ENCODE measurements around the gene OAS2. TPM values are rescaled to one million over a fixed set of nuclear protein-coding genes. Genes with fewer than 3 reads are reported as not detected.
"Not testable (repeated sequence)": the region's sequence is repeated elsewhere in the genome, so short reads cannot be mapped to it uniquely, and the experiment has no call there.

The OAS2 gene
- total RNA-seq, 2 donors from 2014 or later, result 12.5 to 17.7 TPM

DNA sequence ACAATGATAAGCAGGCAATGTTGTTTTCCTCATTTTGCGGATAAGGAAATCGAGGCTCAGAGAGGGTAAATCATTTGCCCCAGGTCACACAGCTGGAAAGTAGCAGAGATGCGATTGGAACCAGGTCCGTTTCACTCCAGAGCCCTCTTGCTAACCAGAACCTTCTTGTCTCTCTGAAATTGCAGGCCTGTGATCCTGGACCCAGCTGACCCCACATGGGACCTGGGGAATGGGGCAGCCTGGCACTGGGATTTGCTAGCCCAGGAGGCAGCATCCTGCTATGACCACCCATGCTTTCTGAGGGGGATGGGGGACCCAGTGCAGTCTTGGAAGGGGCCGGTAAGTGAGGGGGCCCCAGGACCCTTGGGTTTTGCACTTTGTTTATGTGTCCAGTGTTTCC lies 30.6 kb upstream of the OAS2 start:
- intact Hi-C loops (cut with DNase I), result no loop called here
- no peak for DNase-seq (ENCODE audit: low spot score)

DNA sequence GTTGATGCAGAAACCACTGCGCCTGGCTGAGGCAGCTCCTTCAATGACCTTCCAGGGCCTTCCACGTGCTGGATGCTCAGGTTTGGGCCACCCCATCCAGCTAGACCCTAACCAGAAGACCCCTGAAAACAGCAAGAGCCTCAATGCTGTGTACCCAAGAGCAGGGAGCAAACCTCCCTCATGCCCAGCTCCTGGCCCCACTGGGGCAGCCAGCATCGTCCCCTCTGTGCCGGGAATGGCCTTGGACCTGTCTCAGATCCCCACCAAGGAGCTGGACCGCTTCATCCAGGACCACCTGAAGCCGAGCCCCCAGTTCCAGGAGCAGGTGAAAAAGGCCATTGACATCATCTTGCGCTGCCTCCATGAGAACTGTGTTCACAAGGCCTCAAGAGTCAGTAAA lies 29.5 kb upstream of the OAS2 start:
- intact Hi-C loops (cut with DNase I), result no loop called here
- no peak for DNase-seq (ENCODE audit: low spot score)

DNA sequence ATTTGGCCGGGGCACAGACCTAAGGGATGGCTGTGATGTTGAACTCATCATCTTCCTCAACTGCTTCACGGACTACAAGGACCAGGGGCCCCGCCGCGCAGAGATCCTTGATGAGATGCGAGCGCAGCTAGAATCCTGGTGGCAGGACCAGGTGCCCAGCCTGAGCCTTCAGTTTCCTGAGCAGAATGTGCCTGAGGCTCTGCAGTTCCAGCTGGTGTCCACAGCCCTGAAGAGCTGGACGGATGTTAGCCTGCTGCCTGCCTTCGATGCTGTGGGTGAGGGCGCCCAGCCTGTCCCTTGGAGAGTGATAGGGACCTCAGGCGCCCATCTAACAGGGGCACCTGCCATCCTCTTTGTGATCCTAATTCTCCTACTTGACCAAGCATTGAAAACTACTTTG lies 27.6 kb upstream of the OAS2 start:
- intact Hi-C loops (cut with DNase I), result no loop called here
- DNase-seq (ENCODE audit: low spot score), result no peak

DNA sequence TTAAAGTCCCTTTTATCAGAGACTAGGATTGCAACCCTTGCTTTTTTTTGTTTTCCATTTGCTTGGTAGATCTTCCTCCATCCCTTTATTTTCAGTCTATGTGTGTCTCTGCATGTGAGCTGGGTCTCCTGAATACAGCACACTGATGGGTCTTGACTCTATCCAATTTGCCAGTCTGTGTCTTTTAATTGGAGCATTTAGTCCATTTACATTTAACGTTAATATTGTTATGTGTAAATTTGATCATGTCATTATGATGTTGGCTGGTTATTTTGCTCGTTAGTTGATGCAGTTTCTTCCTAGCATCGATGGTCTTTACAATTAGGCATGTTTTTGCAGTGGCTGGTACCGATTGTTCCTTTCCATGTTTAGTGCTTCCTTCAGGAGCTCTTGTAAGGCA lies 21.2 kb upstream of the OAS2 start:
- intact Hi-C loops (cut with DNase I); DNase-seq (ENCODE audit: low spot score): not testable (repeated sequence)

DNA sequence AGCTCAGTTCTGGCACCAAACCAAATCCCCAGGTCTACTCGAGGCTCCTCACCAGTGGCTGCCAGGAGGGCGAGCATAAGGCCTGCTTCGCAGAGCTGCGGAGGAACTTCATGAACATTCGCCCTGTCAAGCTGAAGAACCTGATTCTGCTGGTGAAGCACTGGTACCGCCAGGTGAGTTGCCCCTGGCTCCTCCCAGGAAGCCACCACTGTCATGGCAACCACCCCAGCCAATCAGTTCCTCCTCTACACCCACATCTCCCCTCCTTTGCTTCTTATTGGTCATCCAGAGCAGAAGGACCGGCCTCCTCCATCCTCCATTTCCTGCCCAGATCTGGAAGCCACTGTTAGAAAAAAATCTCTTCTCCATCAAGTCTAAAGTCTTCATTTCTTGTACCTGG lies 17.2 kb upstream of the OAS2 start:
- intact Hi-C loops (cut with DNase I), result no loop called here
- DNase-seq (ENCODE audit: low spot score), result no peak

DNA sequence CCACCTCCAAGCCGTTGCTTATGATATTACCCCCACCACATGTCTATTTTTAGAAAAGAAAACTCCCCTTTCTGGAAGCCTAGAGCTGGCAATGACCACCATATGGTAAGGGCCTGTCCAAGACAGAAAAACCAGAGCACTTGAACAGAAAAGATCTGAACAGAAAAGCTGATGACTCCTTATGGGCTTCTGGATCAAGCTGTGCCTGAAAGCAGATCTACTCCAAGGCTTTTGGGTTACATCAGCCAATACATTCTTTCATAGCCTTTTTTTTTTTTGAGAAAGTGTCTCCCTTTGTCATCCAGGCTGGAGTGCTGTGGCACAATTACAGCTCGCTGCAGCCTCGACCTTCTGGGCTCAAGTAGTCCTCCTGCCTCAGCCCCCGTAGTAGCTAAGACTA lies 16.8 kb upstream of the OAS2 start:
- DNase-seq (ENCODE audit: low spot score), result no peak
- intact Hi-C loops (cut with DNase I), result no loop called here

DNA sequence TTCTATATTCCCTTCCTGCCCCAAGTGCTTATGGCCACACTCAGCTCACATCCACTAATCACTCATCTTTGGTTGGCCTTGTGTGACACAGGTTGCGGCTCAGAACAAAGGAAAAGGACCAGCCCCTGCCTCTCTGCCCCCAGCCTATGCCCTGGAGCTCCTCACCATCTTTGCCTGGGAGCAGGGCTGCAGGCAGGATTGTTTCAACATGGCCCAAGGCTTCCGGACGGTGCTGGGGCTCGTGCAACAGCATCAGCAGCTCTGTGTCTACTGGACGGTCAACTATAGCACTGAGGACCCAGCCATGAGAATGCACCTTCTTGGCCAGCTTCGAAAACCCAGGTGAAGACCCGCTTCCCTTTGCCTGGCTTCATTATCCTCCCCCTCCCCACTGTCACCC lies 15.8 kb upstream of the OAS2 start:
- peak; percentile 61 for DNase-seq (ENCODE audit: low spot score)
- intact Hi-C loops (cut with DNase I), result no loop called here

DNA sequence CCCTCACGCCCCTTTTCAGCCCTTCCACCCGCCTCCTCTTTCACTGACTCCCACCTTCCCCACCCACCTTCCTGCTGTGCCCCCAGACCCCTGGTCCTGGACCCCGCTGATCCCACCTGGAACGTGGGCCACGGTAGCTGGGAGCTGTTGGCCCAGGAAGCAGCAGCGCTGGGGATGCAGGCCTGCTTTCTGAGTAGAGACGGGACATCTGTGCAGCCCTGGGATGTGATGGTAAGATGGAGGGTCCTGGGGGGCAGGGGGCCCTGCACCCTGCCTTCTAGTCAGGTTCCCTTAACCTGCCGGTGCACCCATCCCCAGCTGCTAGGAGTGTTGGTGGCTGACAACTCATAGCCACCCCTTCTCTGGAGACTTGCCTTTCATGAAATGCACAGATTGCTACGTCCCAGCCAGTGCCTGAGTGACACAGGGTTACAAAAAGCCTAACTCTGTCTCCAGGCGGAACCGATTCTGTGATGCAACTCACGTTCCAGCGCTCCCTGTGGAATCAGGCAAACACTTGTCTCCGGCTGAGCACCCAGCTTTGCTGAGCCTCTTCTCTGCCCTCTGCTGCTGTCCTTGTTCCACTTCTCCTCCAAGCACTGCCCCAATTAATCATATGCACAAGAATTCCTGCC lies 15.0 kb upstream of the OAS2 start:
- intact Hi-C loops (cut with DNase I), result no loop called here
- DNase-seq (ENCODE audit: low spot score), result peak; percentile 72

DNA sequence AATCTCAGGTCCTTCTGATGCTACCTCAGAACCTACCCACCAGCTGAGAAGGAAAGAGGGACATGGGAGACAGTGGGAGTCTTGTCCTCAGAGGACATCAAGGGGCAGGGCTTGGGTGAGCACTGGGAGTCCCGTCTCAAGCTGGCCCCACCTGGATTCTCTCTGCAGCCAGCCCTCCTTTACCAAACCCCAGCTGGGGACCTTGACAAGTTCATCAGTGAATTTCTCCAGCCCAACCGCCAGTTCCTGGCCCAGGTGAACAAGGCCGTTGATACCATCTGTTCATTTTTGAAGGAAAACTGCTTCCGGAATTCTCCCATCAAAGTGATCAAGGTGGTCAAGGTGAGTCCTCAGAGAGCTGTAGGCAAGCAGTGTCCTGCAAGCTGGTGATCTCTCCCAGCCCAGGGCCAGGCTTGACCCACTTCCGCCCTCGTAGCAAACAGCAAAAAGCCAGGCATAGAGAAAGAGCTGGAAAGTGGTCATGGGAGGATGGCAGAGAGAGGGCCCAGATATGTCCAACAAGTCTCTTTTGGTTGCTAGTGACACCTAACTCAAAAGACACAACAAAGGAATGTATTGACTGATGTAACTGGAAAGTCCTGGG lies 14.2 kb upstream of the OAS2 start:
- peak; percentile 59 for DNase-seq (ENCODE audit: low spot score)
- intact Hi-C loops (cut with DNase I), result no loop called here

DNA sequence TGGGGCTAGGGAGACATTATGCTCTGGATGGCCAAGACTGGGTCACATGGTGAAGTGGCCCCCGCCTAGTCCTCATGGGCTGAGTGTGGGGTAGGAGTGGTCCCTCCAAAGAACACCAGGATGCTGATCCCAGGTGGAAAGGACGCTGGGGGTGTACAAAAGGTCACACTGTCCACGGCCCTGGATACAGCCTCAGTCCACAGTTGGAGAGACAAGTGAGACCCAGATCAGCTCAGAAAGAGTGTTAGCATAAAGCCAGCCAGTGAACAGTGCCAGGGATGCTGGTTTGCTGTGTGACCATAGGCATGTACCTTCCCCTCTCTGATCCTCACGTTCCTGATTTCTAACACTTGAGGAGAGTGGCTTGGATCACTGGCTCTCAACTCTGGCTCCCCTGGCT lies 13.4 kb upstream of the OAS2 start:
- peak; percentile 44 for DNase-seq (ENCODE audit: low spot score)

DNA sequence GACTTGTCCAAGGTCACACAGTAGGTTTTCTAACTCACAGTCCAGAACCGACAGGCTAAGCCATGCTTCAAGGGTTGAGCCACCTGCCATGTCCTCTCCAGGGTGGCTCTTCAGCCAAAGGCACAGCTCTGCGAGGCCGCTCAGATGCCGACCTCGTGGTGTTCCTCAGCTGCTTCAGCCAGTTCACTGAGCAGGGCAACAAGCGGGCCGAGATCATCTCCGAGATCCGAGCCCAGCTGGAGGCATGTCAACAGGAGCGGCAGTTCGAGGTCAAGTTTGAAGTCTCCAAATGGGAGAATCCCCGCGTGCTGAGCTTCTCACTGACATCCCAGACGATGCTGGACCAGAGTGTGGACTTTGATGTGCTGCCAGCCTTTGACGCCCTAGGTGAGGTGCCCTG lies 12.7 kb upstream of the OAS2 start:
- peak; percentile 46 for DNase-seq (ENCODE audit: low spot score)
- intact Hi-C loops (cut with DNase I), result no loop called here

More for the DNA sequence above, 13.4 kb upstream of the OAS2 start:
- intact Hi-C loops (cut with DNase I), result no loop called here

DNA sequence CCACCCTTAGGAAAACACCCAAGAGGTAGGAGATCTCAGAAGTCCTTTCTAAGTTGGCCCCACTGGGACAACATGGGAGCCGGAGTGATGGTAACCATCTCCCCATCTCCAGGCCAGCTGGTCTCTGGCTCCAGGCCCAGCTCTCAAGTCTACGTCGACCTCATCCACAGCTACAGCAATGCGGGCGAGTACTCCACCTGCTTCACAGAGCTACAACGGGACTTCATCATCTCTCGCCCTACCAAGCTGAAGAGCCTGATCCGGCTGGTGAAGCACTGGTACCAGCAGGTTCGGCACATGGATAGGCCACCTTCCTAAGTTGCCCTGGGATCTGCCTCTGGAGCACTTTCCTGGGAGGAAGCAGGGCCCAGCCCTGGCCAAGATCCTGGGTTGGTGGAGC lies 11.0 kb upstream of the OAS2 start:
- intact Hi-C loops (cut with DNase I), result no loop called here
- no peak for DNase-seq (ENCODE audit: low spot score)

DNA sequence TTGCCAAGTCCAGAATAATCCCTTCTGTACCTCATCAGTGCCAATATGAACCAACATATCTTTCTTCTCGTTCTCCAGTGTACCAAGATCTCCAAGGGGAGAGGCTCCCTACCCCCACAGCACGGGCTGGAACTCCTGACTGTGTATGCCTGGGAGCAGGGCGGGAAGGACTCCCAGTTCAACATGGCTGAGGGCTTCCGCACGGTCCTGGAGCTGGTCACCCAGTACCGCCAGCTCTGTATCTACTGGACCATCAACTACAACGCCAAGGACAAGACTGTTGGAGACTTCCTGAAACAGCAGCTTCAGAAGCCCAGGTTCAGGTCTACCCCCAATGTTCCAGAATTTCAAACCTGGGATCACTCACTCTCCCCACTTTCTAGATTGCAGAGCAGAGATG lies 10.5 kb upstream of the OAS2 start:
- DNase-seq (ENCODE audit: low spot score), result no peak
- intact Hi-C loops (cut with DNase I), result no loop called here

DNA sequence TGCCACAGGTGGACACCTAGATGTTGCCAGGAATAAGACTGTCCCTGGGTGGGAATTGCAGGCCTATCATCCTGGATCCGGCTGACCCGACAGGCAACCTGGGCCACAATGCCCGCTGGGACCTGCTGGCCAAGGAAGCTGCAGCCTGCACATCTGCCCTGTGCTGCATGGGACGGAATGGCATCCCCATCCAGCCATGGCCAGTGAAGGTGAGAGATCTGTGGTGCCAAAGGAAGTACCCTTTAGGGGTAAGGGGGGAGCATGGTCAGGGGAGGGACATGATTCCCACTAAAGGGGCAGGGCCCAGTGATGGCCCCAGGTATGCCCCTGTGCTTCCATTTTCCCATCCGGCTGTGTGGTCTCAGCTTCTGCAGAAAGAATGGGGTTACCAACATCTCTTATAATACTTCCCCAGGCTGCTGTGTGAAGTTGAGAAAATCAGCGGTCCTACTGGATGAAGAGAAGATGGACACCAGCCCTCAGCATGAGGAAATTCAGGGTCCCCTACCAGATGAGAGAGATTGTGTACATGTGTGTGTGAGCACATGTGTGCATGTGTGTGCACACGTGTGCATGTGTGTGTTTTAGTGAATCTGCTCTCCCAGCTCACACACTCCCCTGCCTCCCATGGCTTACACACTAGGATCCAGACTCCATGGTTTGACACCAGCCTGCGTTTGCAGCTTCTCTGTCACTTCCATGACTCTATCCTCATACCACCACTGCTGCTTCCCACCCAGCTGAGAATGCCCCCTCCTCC lies 8.6 kb upstream of the OAS2 start:
- intact Hi-C loops (cut with DNase I), result no loop called here
- DNase-seq (ENCODE audit: low spot score), result peak; percentile 58

DNA sequence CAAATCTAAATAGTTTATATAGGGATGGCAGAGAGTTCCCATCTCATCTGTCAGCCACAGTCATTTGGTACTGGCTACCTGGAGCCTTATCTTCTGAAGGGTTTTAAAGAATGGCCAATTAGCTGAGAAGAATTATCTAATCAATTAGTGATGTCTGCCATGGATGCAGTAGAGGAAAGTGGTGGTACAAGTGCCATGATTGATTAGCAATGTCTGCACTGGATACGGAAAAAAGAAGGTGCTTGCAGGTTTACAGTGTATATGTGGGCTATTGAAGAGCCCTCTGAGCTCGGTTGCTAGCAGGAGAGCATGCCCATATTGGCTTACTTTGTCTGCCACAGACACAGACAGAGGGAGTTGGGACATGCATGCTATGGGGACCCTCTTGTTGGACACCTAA lies 7.9 kb upstream of the OAS2 start:
- intact Hi-C loops (cut with DNase I), result no loop called here

DNA sequence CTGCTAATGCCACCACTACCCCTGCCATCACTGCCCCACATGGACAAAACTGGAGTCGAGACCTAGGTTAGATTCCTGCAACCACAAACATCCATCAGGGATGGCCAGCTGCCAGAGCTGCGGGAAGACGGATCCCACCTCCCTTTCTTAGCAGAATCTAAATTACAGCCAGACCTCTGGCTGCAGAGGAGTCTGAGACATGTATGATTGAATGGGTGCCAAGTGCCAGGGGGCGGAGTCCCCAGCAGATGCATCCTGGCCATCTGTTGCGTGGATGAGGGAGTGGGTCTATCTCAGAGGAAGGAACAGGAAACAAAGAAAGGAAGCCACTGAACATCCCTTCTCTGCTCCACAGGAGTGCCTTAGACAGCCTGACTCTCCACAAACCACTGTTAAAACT lies 7.1 kb upstream of the OAS2 start:
- intact Hi-C loops (cut with DNase I), result no loop called here
- DNase-seq (ENCODE audit: low spot score), result peak; percentile 46

More for the DNA sequence above, 7.9 kb upstream of the OAS2 start:
- no peak for DNase-seq (ENCODE audit: low spot score)

DNA sequence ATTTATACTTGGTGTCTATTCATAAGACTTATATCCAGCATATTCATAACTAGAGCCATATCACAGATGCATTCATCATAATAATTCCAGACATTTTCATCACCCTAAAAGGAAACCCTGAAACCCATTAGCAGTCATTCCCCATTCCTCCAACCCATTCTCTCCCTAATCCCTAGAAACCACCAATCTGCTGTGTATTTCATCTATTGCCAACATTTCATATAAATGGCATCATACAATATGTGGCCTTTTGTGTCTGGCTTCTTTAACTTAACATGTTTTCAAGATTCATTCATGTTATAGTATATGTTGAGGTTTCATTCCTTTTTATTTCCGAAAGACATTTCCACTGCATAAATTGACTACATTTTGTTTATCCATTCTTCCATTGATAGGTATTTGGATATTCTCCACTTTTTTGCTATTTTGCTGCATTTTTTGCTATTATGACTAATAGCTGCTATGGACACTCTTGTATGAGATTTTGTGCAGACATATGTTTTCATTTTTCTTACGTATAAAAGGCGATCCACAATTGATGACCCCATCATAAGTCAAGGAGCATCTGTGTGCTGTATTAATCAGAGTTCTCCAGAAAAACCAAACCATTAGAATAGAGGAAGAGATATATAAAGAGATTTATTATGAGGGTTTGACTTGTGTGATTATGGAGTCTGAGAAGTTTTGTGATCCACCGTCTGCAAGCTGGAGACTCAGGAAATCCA lies 5.1 kb upstream of the OAS2 start:
- intact Hi-C loops (cut with DNase I), result no loop called here
- DNase-seq (ENCODE audit: low spot score), result no peak

DNA sequence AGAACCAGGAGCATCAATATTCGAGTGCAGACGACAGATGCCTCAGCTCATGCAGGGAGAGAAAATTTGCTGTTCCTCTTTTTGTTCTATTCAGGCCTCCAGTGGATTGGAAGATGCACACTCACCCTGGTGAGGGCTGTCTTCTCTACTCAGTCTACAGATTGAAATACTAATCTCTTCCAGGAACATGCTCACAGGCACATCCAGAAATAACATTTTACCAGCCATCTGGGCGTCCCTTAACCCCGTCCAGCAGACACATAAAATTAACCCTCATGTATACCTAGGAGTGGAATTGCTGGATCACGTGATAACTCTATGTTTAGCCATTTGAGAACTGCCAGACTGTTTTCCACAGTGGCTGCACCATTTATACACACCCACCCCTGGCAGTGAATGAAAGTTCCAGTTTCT lies 4.5 kb upstream of the OAS2 start:
- no peak for DNase-seq (ENCODE audit: low spot score)
- intact Hi-C loops (cut with DNase I), result no loop called here

DNA sequence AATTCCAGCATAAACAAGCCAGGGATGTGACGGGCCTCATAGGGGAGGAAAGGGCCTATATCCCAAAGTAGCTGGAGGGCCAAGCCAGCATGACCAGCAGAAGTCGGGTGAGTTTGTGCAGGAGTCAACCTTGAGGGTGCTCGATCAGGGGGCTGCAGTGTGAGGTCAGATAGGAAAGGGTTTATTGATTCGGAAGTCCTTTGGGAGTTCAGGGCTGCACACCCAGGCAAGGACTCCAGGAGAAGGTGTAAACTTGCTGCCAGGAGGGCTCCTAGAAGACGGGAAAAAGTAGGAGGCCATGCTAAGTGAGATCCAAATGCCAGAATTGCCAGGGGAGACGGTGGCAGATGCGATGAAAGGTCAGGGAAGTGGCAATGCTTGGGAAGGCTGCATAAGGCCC lies 3.4 kb upstream of the OAS2 start:
- intact Hi-C loops (cut with DNase I), result no loop called here
- no peak for DNase-seq (ENCODE audit: low spot score)

DNA sequence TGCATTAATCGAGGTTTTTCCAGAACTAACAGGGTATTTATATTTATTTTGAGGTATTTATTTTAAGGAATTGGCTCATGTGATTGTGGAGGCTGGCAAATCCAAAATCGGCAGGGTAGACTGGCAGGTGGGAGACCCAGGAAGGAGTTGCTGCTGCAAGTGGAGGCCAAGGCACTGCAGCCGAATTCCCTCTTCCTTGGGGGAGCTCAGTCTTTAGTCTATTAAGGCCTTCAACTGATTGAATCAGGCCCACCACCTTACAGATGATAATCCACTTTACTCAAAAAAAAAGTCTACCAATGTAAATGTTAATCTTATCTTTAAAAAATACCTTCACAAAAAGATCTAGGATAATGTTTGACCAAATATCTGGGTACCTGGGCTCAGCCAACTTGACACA lies 1.2 kb upstream of the OAS2 start:
- intact Hi-C loops (cut with DNase I), result no loop called here
- DNase-seq (ENCODE audit: low spot score), result no peak
